ENCODE measurements around the gene SCN4B.

The SCN4B gene

GRCh38 chr11:118100691-118101232 is 51.9 kb downstream of the SCN4B start:
- WGBS, 2 experiments = 90 to 91% methylated on average over 3 of the region's 3 CpGs
- Histone ChIP-seq H3K9me3 (ENCODE audit: control insufficient read depth, low read length) (no peaks in the 10 kb centered on the region), H3K27ac (ENCODE audit: insufficient read depth, low read depth, low read length, poor library complexity, severe bottlenecking) (no peak overlapping the region), H3K27me3 (ENCODE audit: control insufficient read depth, insufficient read depth, low read length, poor library complexity, severe bottlenecking) (no peaks in the 10 kb centered on the region), H3K4me3 (ENCODE audit: insufficient read depth, low read depth, low read length) (no peak overlapping the region), H3K4me1 (ENCODE audit: control insufficient read depth, insufficient read depth, low read length) (peaks cover 14% of the 10 kb centered on the region), H3K36me3 (ENCODE audit: control insufficient read depth, insufficient read depth, low read length) (no peaks in the 10 kb centered on the region)

GRCh38 chr11:118099838-118100556 is 52.6 kb downstream of the SCN4B start:
- WGBS, 2 experiments = 78% methylated on average over 10 of the region's 10 CpGs
- Histone ChIP-seq H3K27me3 (ENCODE audit: control insufficient read depth, insufficient read depth, low read length, poor library complexity, severe bottlenecking) (no peaks in the 10 kb centered on the region), H3K36me3 (ENCODE audit: control insufficient read depth, insufficient read depth, low read length) (no peaks in the 10 kb centered on the region), H3K27ac (ENCODE audit: insufficient read depth, low read depth, low read length, poor library complexity, severe bottlenecking) (no peak overlapping the region), H3K9me3 (ENCODE audit: control insufficient read depth, low read length) (no peaks in the 10 kb centered on the region), H3K4me3 (ENCODE audit: insufficient read depth, low read depth, low read length) (no peak overlapping the region), H3K4me1 (ENCODE audit: control insufficient read depth, insufficient read depth, low read length) (peaks cover 14% of the 10 kb centered on the region)

- no peaks in the 10 kb centered on the region for H3K27me3 ChIP-seq (ENCODE audit: control insufficient read depth, insufficient read depth, low read length, poor library complexity, severe bottlenecking)
- peaks cover 14% of the 10 kb centered on the region for H3K4me1 ChIP-seq (ENCODE audit: control insufficient read depth, insufficient read depth, low read length)
- WGBS, 2 experiments = 50 to 64% methylated on average over 11 of the region's 11 CpGs
- H3K27ac ChIP-seq (ENCODE audit: insufficient read depth, low read depth, low read length, poor library complexity, severe bottlenecking) = no peak overlapping the region
- no peaks in the 10 kb centered on the region for H3K9me3 ChIP-seq (ENCODE audit: control insufficient read depth, low read length)
- H3K4me3 ChIP-seq (ENCODE audit: insufficient read depth, low read depth, low read length) = no peak overlapping the region
- no peaks in the 10 kb centered on the region for H3K36me3 ChIP-seq (ENCODE audit: control insufficient read depth, insufficient read depth, low read length)
Observed at GRCh38 chr11:118098996-118099837, 53.4 kb downstream of the SCN4B start.

GRCh38 chr11:118095967-118096367 is 56.7 kb downstream of the SCN4B start:
- no peak overlapping the region for H3K27ac ChIP-seq (ENCODE audit: insufficient read depth, low read depth, low read length, poor library complexity, severe bottlenecking)
- H3K9me3 ChIP-seq (ENCODE audit: control insufficient read depth, low read length) = no peaks in the 10 kb centered on the region
- WGBS, 2 experiments = 87 to 100% methylated on average over 1 of the region's 1 CpG
- no peaks in the 10 kb centered on the region for H3K36me3 ChIP-seq (ENCODE audit: control insufficient read depth, insufficient read depth, low read length)
- H3K4me1 ChIP-seq (ENCODE audit: control insufficient read depth, insufficient read depth, low read length) = peaks cover 14% of the 10 kb centered on the region
- no peak overlapping the region for H3K4me3 ChIP-seq (ENCODE audit: insufficient read depth, low read depth, low read length)
- H3K27me3 ChIP-seq (ENCODE audit: control insufficient read depth, insufficient read depth, low read length, poor library complexity, severe bottlenecking) = no peaks in the 10 kb centered on the region

- H3K27me3 ChIP-seq (ENCODE audit: control insufficient read depth, insufficient read depth, low read length, poor library complexity, severe bottlenecking) = no peaks in the 10 kb centered on the region
- no peak overlapping the region for H3K27ac ChIP-seq (ENCODE audit: insufficient read depth, low read depth, low read length, poor library complexity, severe bottlenecking)
- H3K4me3 ChIP-seq (ENCODE audit: insufficient read depth, low read depth, low read length) = no peak overlapping the region
- peaks cover 14% of the 10 kb centered on the region for H3K4me1 ChIP-seq (ENCODE audit: control insufficient read depth, insufficient read depth, low read length)
- H3K36me3 ChIP-seq (ENCODE audit: control insufficient read depth, insufficient read depth, low read length) = no peaks in the 10 kb centered on the region
- 92 to 93% methylated on average over 4 of the region's 4 CpGs for WGBS, 2 experiments
- no peaks in the 10 kb centered on the region for H3K9me3 ChIP-seq (ENCODE audit: control insufficient read depth, low read length)
Observed at GRCh38 chr11:118095493-118095892, 57.1 kb downstream of the SCN4B start.

- Histone ChIP-seq H3K9me3 (ENCODE audit: control insufficient read depth, low read length) (no peaks in the 10 kb centered on the region), H3K27me3 (ENCODE audit: control insufficient read depth, insufficient read depth, low read length, poor library complexity, severe bottlenecking) (no peaks in the 10 kb centered on the region), H3K27ac (ENCODE audit: insufficient read depth, low read depth, low read length, poor library complexity, severe bottlenecking) (no peak overlapping the region), H3K4me3 (ENCODE audit: insufficient read depth, low read depth, low read length) (no peak overlapping the region), H3K36me3 (ENCODE audit: control insufficient read depth, insufficient read depth, low read length) (no peaks in the 10 kb centered on the region), H3K4me1 (ENCODE audit: control insufficient read depth, insufficient read depth, low read length) (no peaks in the 10 kb centered on the region)
- 81 to 82% methylated on average over 8 of the region's 8 CpGs for WGBS, 2 experiments
Observed at GRCh38 chr11:118092907-118093571, 59.6 kb downstream of the SCN4B start.

- Histone ChIP-seq H3K27ac (ENCODE audit: insufficient read depth, low read depth, low read length, poor library complexity, severe bottlenecking) (no peak overlapping the region), H3K27me3 (ENCODE audit: control insufficient read depth, insufficient read depth, low read length, poor library complexity, severe bottlenecking) (no peaks in the 10 kb centered on the region), H3K36me3 (ENCODE audit: control insufficient read depth, insufficient read depth, low read length) (no peaks in the 10 kb centered on the region), H3K4me3 (ENCODE audit: insufficient read depth, low read depth, low read length) (no peak overlapping the region), H3K9me3 (ENCODE audit: control insufficient read depth, low read length) (no peaks in the 10 kb centered on the region), H3K4me1 (ENCODE audit: control insufficient read depth, insufficient read depth, low read length) (no peaks in the 10 kb centered on the region)
- 91 to 94% methylated on average over 6 of the region's 6 CpGs for WGBS, 2 experiments
Observed at GRCh38 chr11:118091690-118092089, 60.9 kb downstream of the SCN4B start.

GRCh38 chr11:118090545-118091162 is 62.0 kb downstream of the SCN4B start:
- Histone ChIP-seq H3K9me3 (ENCODE audit: control insufficient read depth, low read length) (no peaks in the 10 kb centered on the region), H3K4me3 (ENCODE audit: insufficient read depth, low read depth, low read length) (no peak overlapping the region), H3K4me1 (ENCODE audit: control insufficient read depth, insufficient read depth, low read length) (no peaks in the 10 kb centered on the region), H3K27ac (ENCODE audit: insufficient read depth, low read depth, low read length, poor library complexity, severe bottlenecking) (no peak overlapping the region), H3K27me3 (ENCODE audit: control insufficient read depth, insufficient read depth, low read length, poor library complexity, severe bottlenecking) (no peaks in the 10 kb centered on the region), H3K36me3 (ENCODE audit: control insufficient read depth, insufficient read depth, low read length) (no peaks in the 10 kb centered on the region)
- 78 to 81% methylated on average over 6 of the region's 7 CpGs for WGBS, 2 experiments

- Histone ChIP-seq H3K36me3 (ENCODE audit: control insufficient read depth, insufficient read depth, low read length) (no peaks in the 10 kb centered on the region), H3K27me3 (ENCODE audit: control insufficient read depth, insufficient read depth, low read length, poor library complexity, severe bottlenecking) (no peaks in the 10 kb centered on the region), H3K4me3 (ENCODE audit: insufficient read depth, low read depth, low read length) (no peak overlapping the region), H3K27ac (ENCODE audit: insufficient read depth, low read depth, low read length, poor library complexity, severe bottlenecking) (no peak overlapping the region), H3K4me1 (ENCODE audit: control insufficient read depth, insufficient read depth, low read length) (no peaks in the 10 kb centered on the region), H3K9me3 (ENCODE audit: control insufficient read depth, low read length) (no peaks in the 10 kb centered on the region)
- WGBS, 2 experiments = 90 to 94% methylated on average over 4 of the region's 4 CpGs
Observed at GRCh38 chr11:118088531-118088930, 64.1 kb downstream of the SCN4B start.

Data from ectodermal cell (in vitro differentiated cells).